PC-3 (cell line): Measurements from ENCODE around the gene TFIP11.

ENCODE experiments used
- EZH2 ChIP-seq: fragments of 300-600 bp; sonication (generic); IDR thresholded peaks from one replicate; pipeline ENCODE4 v1.6.1; 2017; ENCODE audit warnings: antibody characterized with exemption, mild to moderate bottlenecking, low read length; ENCODE audit not compliant: unreplicated experiment
- TF ChIP-seq, protein P1 (sequence below): fragments of 300-600 bp; sonication (generic); conservative IDR thresholded peaks from 2 replicates; pipeline ENCODE4 v1.5.1; 2017; ENCODE audit warnings: antibody characterized with exemption, low read depth, mild to moderate bottlenecking, low read length

DNA sequence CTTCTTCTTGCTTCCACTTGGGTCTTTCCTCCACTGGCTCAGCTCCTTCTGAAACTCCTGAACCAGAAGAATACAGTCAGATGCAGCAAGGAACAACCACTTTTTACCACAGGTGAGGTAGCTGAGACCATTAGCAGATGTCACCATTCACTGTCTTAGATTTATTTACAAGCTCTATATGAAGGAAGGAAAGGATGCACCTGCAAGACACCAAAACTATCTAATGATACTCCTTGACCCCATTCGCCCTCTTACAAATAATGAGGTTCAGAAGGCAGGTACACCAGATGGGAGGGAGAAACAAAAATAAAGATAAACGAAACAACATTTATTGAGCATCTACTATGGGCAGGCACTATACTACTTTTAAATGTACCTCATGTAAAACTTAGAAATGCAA is 10.3 kb downstream of the TFIP11 start:
- TF ChIP-seq, protein P1, sequence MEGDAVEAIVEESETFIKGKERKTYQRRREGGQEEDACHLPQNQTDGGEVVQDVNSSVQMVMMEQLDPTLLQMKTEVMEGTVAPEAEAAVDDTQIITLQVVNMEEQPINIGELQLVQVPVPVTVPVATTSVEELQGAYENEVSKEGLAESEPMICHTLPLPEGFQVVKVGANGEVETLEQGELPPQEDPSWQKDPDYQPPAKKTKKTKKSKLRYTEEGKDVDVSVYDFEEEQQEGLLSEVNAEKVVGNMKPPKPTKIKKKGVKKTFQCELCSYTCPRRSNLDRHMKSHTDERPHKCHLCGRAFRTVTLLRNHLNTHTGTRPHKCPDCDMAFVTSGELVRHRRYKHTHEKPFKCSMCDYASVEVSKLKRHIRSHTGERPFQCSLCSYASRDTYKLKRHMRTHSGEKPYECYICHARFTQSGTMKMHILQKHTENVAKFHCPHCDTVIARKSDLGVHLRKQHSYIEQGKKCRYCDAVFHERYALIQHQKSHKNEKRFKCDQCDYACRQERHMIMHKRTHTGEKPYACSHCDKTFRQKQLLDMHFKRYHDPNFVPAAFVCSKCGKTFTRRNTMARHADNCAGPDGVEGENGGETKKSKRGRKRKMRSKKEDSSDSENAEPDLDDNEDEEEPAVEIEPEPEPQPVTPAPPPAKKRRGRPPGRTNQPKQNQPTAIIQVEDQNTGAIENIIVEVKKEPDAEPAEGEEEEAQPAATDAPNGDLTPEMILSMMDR = no peak
- no peak for TF ChIP-seq EZH2
